Kidney capillary endothelial cell (primary cell): Measurements from ENCODE around the gene EFHB.
"Not testable (repeated sequence)": the region's sequence is repeated elsewhere in the genome, so short reads cannot be mapped to it uniquely, and the experiment has no call there.

ENCODE experiments used
- DNase-seq: peaks from one replicate; pipeline ENCODE4 v3.0.0-alpha.2; 2018; ENCODE audit warnings: low spot score

The EFHB gene

DNA sequence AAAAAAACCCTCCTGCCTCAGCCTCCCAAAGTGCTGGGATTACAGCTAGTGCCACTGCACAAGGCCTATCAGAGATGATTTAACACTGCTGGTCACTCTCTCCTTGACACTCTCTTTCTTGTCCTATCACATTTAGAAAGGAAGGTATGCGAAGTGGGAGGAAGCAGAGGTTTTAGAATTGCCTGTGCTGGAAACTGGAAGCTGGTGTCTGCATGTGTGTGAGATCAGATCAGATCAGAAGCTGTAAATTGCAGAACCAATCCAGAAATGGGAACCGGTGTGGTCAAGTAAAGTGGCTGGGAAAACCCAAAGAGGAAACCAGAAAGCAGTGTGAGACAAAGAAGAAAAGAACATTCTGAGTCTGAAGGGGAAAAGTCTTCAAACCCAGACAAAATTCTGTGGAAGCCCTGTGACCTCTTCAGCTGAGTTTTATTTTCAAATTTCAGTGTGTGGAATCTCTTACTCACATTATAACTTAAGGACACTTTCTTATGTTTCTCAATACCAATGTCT is 2.8 kb downstream of the EFHB start:
- DNase-seq, result no peak

DNA sequence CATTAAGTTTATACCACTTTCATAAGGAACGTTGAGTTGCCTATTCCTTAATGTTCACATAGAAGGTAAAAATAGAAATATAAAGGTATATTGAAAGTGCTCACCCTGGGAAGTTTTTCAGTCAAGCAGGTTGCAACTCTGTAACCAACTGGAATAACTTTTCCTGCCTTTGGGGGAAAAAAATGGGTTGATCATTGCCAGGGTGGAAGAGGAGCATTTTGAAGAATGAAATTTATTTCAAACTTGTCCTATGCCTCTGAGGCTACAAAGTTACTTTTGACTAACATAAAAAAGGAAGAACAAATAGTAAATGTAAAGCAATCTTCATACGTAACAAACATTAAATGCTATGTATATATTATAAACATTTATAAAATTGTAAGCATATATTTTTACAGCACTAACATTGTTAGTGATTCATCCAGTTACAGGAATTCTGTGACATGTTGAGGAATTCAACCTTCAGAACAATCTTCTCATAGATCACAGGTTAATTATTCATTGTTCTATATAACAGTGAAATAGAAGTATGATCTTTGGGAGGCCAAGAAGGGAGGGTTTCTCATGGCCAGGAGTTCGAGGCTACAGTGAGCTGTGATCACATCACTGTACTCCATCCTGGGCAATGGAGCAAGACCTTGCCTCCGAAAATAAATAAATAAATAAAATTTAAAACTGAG is 13.5 kb downstream of the EFHB start:
- DNase-seq, result no peak

DNA sequence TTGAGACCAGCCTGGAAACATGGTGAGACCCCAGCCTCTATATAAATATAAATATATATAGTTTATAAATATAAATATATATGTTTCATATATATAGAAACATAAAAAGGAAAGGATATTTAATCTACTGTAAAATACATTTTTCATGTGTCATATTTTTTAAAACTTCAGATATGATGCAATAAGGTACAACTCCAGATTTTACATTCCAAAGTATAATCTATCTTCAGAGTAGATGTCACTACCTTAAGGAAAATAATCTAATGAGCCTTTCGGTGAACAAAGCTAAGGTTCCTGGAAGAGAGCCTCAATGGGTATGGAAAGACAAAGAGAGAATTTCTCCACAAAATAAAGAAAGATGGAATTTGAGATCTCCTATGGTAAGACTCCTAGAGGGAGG is 16.9 kb downstream of the EFHB start:
- DNase-seq, result no peak

DNA sequence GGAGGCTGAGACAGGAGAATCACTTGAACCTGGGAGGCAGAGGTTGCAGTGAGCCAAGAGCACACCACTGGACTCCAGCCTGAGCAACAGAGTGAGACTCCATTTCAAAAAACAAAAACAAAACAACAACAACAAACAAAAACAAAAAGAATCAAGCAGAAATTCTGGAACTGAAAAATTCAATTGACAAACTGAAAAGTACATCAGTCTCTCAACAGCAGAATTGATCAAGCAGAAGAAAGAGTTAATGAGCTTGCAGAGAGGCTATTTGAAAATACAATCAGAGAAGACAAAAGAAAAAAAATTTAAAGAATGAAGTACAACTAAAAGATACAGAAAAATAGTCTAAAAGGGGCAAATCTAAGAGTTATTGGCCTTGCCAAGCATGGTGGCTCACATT is 22.6 kb downstream of the EFHB start:
- no peak for DNase-seq

DNA sequence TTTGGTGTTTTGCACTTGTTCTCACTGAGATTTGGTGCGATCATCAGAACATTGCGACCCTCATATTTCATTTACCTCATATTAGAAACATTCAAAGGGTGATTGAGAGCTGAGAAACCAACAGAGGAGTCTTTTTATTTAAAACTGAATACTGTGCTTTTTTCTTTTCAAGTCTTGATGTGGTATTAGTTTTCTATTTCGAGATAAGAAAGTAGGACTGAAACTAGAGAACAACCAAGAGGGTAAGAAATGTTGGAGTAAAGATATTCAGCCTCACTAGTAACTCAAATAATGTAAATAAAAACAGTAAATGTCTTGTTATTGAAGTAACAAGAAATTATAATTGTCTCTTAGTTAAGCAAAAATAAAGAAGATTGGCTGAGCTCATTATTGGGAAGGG is 26.5 kb downstream of the EFHB start:
- DNase-seq, result no peak

DNA sequence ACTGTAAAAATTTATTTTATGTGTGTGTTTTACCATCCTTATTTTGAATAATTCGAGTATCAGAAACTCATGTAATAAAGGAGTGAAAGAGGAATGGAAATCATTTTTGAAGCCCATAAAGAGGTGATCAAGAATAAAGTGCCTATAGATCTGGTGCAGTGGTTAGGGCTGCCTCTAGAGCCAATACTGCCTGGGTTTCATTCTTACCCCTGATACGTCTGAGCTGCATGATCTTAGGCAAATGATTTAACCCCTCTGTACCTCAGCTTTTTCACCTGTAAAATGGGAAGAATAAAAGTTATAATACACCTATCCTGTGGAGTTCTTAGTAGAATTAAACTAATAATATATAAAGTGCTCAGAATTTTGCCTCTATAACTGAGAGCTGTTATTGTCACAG is 30.4 kb downstream of the EFHB start:
- DNase-seq, result no peak

DNA sequence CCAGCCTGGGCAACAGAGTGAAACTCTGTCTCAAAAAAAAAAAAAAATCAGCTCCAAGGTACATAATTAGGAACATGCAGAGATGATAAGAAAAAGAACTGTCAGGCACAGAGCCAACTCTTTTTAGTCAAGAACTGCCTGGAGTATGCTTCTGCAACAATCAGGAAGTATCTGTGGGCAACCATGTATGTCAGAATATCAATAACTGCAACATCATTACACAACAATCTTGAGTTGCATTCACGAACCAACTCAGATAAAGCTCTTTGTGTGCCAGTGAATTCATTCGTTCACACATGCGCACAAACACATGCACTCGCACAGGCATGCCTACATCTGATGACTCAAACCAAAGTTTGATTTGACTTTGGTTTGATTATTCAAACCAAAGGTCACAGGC is 32.1 kb downstream of the EFHB start:
- no peak for DNase-seq

DNA sequence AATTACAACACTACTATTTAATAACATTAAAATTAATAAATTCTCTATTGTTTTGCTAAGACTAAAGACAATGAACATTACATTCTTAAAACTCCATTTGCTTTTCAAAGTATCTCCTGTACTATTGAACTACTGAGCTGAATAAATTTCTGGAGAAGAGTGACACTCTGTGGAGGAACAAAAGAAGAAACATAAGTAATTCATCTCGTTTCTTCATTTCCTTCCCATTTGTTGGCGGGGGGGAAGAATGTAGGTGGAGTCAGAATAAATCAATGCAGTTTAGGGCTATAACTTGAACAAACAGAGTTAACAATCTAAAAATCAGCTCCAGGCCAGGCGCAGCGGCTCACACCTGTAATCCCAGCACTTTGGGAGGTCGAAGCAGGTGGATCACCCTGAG is 32.7 kb downstream of the EFHB start:
- no peak for DNase-seq

DNA sequence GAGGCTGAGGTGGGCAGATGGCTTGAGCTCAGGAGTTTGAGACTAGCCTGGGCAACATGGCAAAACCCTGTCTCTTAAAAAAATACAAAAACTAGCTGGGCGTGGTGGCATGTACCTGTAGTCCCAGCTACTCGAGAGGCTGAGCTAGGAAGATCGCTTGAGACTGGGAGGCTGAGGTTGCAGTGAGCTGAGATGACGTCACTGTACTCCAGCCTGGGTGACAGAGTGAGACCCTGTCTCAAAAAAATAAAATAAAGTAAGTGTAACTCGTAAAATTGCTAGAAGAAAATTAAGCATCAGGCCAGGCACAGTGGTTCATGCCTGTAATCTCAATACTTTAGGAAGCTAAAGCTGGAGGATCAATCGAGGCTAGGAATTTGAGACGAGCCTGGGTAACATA is 34.2 kb downstream of the EFHB start:
- not testable (repeated sequence) for DNase-seq

DNA sequence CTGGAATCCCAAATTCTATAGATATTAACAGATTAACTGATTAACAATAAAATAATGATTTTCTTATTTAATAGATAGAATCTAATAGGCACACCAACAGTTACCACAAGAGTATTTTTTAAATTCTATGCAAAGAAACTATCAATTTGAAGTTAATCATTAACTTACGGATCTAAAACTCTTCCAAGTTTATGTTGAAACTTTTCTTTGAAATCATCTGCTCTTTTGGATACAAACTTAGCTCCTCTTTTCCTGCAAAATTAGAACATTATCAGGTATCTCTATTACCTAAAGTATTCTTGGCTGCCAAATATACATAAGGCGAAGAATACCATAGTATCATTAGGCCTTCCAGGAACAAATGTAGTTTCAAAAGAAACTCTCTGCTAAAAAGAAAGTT is 34.8 kb downstream of the EFHB start:
- DNase-seq, result no peak

DNA sequence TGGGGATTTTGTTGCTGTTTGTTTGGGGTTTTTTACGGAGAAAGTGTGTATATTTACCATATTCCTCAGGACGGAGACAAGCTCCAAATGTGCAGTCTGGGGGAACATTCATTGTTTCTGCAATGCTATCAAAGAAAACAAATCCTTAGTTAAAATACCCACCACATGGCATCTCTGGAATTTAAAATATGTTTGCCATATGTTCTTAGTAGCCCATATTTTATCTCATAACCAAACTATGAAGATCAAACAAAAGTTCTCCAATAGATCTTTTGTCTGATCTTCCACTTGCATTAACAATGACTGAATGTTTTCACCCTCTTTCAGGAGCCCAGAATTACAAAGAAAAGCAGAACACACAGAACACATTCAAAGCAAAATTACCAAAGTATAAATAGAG is 35.3 kb downstream of the EFHB start:
- no peak for DNase-seq

DNA sequence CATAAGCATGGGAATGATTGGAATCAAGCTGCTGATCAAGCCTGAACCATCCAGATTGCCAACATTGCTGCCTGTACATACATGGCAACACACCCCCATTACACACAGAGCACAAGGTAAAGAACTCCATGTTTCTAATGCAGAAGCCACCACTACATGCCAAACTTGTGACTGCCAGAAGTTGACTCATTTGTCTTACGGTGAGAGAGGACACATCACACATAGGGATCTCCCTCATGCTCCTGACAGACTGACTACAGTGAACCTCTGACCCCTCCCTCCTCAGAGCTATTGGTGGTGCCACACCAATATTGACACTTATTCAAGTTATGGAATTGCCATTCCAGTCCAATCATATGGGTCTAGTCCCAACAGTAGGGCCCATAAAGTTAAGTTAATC is 42.3 kb downstream of the EFHB start:
- no peak for DNase-seq

DNA sequence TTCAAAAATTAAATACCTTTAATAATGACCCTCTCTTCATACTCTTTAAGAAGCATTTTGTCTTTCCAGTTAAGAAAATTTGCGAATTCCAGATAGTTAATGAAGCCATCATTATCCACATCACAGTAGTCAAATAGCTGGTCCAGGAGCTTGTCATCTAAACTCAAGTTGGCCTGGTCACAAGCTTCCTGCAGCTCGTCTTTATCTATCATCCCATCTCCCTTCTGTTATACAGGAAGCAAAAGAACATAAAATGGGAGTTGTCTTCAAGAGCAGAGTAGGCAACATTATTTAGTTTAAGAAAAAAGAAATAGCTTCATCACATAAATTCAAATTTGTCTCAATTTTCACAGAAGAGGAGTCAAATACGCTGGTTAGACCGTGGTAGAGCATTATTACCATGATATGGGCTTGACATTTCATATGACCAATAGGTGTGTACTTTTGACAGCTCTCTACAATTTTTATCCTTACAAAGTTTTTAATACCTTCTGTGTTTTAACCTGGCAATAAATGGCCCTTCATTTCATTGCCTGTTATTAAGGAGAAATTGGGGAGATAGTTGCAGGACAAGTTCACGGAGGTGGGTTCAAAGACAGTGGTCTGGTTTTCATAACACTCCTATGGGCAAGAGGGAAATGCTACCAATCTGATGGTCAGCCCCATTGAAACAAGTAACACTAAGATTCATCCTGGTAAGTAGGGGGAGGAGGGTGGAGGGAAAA is 45.4 kb downstream of the EFHB start:
- no peak for DNase-seq

DNA sequence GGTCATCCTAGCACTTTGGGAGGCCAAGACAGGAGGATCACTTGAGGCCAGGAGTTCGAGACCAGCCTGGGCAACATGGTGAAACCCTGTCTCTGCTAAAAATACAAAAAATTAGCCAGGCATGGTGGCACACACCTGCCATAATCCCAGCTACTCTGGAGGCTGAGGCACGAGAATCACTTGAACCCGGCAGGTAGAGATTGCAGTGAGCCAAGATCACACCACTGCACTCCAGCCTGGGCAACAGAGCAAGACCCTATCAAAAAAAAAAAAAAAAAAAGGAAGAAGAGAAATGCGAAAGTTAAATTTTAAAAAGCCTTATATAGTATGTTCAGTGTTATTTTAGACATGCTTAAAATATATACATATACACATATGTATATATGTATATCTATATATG is 46.9 kb downstream of the EFHB start:
- DNase-seq, result not testable (repeated sequence)

DNA sequence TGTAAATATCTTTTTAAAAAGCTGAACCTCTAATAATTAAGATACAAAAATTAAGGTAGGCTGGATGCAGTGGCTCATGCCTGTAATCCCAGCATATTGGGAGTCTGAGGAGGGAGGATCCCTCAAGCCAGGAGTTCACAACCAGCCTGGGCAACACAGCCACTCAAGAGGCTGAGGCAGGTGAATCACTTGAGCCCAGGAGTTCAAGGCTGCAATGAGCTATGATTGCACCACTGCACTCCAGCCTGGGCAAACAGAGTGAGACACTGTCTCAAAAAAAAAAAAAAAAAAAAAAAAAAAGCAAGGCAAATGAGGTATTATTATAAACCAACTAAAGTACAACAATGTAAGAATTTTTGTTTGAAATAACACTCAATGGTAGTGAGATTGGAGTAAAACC is 47.6 kb downstream of the EFHB start:
- no peak for DNase-seq

DNA sequence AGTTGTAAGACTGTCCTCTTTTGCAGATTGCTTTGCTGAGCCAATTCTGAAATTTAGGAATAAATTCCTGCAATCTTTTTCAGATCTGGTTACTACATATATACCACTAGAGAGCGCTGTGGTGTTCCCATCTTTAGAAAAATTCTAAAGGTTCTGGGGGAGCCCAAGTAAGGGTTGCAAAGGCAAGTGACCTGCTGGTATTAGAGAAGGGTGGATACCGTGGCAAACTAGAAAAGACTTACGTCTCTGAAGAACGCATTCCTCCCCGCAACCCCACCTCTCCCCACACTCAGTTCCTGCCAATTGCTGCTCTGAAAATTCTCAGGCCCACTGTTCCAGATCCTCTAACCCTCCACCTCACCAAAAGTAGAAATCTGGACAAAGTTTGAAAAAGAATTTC is 48.5 kb downstream of the EFHB start:
- peak; percentile 46 for DNase-seq

DNA sequence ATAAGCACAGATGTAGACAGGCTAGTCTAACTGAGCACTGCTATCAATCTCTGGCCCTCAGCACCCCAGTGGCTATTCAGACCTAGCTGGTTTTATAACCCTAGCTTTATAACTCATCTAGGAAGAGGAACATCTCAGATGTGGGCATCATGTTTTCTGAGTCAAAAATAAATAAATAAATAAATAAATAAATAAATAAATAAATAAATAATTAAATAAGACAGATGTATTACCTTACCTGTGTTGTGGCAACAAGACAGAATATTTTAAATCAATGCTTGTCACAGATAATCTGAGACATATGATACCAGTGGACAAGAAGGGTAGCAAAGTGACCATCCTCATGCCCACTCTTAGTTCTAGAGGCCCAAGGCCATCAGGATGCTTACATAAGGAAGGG is 52.2 kb downstream of the EFHB start:
- DNase-seq, result no peak

DNA sequence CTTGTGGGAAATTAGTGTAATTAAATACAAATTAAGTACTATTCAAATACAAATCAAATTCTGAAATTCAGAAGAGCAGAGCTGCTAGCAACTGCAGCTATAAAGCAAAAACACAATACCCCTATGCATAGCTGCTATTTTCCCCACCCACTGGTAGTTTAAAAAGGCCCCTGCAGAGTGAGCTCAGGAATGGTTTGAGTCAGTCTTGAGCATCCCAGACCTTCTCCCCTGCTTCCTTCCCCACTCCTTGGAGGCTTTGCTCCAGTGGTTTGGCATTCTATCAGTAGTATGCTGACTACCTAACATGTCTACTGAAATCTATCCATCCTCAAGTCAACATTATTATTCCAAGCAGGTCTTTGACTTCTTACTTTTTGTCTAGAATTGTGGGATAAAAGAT is 53.0 kb downstream of the EFHB start:
- no peak for DNase-seq

DNA sequence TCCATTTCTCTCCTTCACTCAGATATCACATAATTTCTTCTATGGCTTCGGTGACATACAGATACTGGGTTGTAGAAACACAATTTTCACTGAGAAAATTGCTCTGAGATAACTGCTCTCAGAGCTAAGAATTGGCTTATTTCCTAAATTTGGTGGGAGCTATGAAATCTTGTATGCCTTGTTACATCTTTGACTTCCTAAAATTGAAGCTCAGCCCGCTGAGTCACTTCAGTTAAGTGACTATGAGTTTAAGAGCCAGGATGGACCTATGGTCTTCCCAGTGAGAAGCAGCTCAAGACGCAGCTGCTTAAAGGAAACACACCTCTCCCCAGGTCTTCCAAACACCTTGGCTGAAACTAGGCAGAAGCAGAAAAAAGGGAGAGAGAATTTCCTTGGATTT is 56.4 kb downstream of the EFHB start:
- DNase-seq, result no peak

DNA sequence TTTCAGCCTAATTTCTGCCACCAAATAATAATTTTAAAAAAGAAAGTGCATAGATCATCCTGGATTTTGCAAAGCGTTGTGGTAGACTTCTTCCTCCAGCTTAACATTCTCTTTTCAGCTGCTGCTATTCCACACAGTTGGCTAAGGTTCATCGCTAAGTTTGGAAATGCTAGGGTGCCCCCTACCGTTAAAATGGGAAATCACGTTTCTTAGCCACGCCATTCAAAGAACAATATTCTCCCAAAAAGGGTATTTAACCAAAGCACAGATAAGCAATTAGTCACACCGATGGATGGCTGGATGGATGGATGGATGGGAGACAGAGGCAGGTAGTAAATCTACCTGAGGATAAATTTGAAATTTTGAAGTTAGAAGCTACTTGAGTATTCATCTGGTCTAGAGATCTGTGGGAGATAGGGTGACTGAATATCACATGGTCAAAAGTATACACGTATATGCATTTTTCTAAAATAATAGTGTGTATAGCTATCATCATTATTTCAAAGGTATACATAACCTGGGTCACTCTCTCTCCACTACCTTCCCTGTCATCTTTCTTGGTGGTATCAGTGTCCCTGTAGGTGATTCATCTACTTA is 67.2 kb downstream of the EFHB start:
- DNase-seq, result peak; percentile 51

DNA sequence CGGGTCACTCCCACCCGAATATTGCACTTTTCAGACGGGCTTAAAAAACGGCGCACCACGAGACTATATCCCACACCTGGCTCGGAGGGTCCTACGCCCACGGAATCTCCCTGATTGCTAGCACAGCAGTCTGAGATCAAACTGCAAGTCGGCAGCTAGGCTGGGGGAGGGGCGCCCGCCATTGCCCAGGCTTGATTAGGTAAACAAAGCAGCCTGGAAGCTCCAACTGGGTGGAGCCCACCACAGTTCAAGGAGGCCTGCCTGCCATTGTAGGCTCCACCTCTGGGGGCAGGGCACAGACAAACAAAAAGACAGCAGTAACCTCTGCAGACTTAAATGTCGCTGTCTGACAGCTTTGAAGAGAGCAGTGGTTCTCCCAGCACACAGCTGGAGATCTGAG is 78.7 kb downstream of the EFHB start:
- not testable (repeated sequence) for DNase-seq

DNA sequence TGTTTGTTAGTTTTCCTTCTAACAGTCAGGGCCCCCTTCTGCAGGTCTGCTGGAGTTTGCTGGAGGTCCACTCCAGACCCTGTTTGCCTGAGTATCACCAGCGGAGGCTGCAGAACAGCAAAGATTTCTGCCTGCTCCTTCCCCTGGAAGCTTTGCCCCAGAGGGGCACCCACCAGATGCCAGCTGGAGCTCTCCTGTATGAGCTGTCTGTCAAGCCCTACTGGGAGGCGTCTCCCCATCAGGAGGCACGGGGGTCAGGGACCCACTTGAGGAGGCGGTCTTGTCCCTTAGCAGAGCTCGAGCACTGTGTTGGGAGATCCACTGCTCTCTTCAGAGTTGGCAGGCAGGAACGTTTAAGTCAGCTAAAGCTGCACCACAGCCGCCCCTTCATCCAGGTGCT is 87.4 kb downstream of the EFHB start:
- not testable (repeated sequence) for DNase-seq
